ENCODE results near the gene NASP.

The NASP gene

DNA sequence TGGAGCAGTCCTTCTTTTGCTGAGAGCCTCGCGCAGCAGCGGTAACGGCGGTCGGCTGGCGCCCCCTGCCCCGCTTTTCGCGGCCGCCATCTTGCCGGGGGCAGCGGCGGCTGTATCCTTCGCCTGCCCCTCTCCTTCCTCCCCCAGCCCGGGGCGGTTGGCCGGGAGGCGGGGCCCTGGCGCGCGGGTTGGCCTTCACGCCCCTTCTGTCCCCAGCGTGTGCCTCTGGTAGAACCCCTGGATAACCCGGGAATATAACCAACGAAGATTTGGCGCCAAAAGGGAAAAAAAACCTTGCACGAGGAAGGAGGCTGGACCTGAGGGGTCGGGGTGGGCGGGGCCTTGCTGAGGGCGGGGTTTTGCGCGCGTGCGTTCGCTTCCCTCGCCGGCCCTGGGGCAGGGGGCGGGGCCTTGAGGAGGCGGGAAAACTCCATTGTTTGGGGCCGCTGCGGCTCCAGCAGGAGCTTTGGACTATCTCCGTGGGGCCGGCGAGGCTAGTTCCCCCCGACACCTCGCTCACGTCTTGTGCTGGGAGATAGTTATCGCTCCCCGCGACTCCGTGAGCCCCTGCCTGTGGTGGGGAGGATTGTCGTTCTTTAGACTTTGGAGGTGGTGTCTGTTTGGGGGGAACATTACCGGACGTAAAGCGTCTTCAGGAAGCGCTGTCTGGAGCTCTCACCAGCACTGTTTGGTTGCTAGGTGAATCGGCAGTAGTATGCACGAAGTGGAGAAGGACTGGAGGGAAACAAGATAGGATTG lies 689 bp downstream of the NASP start:
- H3K9me2 ChIP-seq (replicated peaks; ENCODE audit: low read depth, low read length), result no peaks in the 10 kb centered on the region
- peaks cover 34% of the 10 kb centered on the region for H3K4me1 ChIP-seq (ENCODE audit: insufficient read depth, low read length, poor library complexity, severe bottlenecking)
- peak overlapping the region; percentile 100 for H2AFZ ChIP-seq (ENCODE audit: low read length)
- H3K27me3 ChIP-seq (ENCODE audit: insufficient read depth, low read length, poor library complexity, severe bottlenecking), result no peaks in the 10 kb centered on the region
- H3K36me3 ChIP-seq (ENCODE audit: insufficient read depth, low read length), result 0 out of 2 replicates have a peak, but pooled peaks cover 8% of the 10 kb centered on the region
- TF ChIP-seq, protein P1, sequence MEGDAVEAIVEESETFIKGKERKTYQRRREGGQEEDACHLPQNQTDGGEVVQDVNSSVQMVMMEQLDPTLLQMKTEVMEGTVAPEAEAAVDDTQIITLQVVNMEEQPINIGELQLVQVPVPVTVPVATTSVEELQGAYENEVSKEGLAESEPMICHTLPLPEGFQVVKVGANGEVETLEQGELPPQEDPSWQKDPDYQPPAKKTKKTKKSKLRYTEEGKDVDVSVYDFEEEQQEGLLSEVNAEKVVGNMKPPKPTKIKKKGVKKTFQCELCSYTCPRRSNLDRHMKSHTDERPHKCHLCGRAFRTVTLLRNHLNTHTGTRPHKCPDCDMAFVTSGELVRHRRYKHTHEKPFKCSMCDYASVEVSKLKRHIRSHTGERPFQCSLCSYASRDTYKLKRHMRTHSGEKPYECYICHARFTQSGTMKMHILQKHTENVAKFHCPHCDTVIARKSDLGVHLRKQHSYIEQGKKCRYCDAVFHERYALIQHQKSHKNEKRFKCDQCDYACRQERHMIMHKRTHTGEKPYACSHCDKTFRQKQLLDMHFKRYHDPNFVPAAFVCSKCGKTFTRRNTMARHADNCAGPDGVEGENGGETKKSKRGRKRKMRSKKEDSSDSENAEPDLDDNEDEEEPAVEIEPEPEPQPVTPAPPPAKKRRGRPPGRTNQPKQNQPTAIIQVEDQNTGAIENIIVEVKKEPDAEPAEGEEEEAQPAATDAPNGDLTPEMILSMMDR (conservative IDR thresholded peaks at IDR 0.05; ENCODE audit: low read length), result no peak
- TF ChIP-seq EZH2phosphoT487 (IDR thresholded peaks at IDR 0.05; ENCODE audit: borderline replicate concordance), result no peak
- peak overlapping the region; percentile 98 for H3K9ac ChIP-seq (ENCODE audit: low read depth, low read length, poor library complexity, severe bottlenecking)
- H4K20me1 ChIP-seq (ENCODE audit: insufficient read depth, low read length, poor library complexity, severe bottlenecking), result peaks cover 54% of the 10 kb centered on the region
- H3K4me2 ChIP-seq (ENCODE audit: low read depth, low read length, poor library complexity, severe bottlenecking), result peak overlapping the region; percentile 92
- no peaks in the 10 kb centered on the region for H3K9me3 ChIP-seq (ENCODE audit: insufficient read depth, low read depth, low read length)
- peak overlapping the region; percentile 96 for H3K4me3 ChIP-seq (ENCODE audit: low read length, poor library complexity, severe bottlenecking)
- peaks cover 57% of the 10 kb centered on the region for H3K79me2 ChIP-seq (ENCODE audit: insufficient read depth, low read length)
- 0 out of 2 replicates have a peak, but pooled peaks cover 2% of the 10 kb centered on the region for H3F3A ChIP-seq (ENCODE audit: low read depth)

DNA sequence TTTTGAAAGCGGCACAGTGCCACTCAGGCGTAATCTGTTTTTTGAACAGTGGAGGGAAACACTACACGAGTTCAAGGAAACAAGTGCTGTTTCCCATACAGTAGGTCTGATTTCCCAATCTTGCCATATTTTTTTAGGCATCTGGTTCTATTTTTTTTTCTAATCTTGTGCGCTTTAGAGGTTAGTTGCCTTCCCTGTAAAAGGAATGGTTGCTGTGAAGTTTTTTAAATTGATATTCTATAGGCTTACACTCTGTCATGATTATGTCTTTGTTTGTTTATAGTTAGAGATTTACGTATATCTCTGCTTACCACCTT lies 1.2 kb downstream of the NASP start:
- Histone ChIP-seq H3K9me3 (ENCODE audit: insufficient read depth, low read depth, low read length) (no peaks in the 10 kb centered on the region), H3K4me2 (ENCODE audit: low read depth, low read length, poor library complexity, severe bottlenecking) (peak overlapping the region; percentile 92), H2AFZ (ENCODE audit: low read length) (no peak overlapping the region), H4K20me1 (ENCODE audit: insufficient read depth, low read length, poor library complexity, severe bottlenecking) (peaks cover 59% of the 10 kb centered on the region), H3K9me2 (replicated peaks; ENCODE audit: low read depth, low read length) (no peaks in the 10 kb centered on the region), H3K4me3 (ENCODE audit: low read length, poor library complexity, severe bottlenecking) (peak overlapping the region; percentile 96), H3K36me3 (ENCODE audit: insufficient read depth, low read length) (0 out of 2 replicates have a peak, but pooled peaks cover 8% of the 10 kb centered on the region), H3K9ac (ENCODE audit: low read depth, low read length, poor library complexity, severe bottlenecking) (peak overlapping the region; percentile 98), H3K27me3 (ENCODE audit: insufficient read depth, low read length, poor library complexity, severe bottlenecking) (no peaks in the 10 kb centered on the region), H3K4me1 (ENCODE audit: insufficient read depth, low read length, poor library complexity, severe bottlenecking) (peaks cover 39% of the 10 kb centered on the region), H3F3A (ENCODE audit: low read depth) (0 out of 2 replicates have a peak, but pooled peaks cover 2% of the 10 kb centered on the region), H3K79me2 (ENCODE audit: insufficient read depth, low read length) (peaks cover 62% of the 10 kb centered on the region)
- TF ChIP-seq EZH2phosphoT487 (IDR thresholded peaks at IDR 0.05; ENCODE audit: borderline replicate concordance), result no peak
- TF ChIP-seq, protein P1 (conservative IDR thresholded peaks at IDR 0.05; ENCODE audit: low read length), result no peak

- no peaks in the 10 kb centered on the region for H3K9me3 ChIP-seq (ENCODE audit: insufficient read depth, low read depth, low read length)
- H3K27me3 ChIP-seq (ENCODE audit: insufficient read depth, low read length, poor library complexity, severe bottlenecking), result no peaks in the 10 kb centered on the region
- H3K4me1 ChIP-seq (ENCODE audit: insufficient read depth, low read length, poor library complexity, severe bottlenecking), result peaks cover 39% of the 10 kb centered on the region
- peak overlapping the region; percentile 98 for H3K9ac ChIP-seq (ENCODE audit: low read depth, low read length, poor library complexity, severe bottlenecking)
- H3K79me2 ChIP-seq (ENCODE audit: insufficient read depth, low read length), result peaks cover 67% of the 10 kb centered on the region
- no peak for TF ChIP-seq EZH2phosphoT487 (IDR thresholded peaks at IDR 0.05; ENCODE audit: borderline replicate concordance)
- TF ChIP-seq, protein P1 (conservative IDR thresholded peaks at IDR 0.05; ENCODE audit: low read length), result no peak
- H3K9me2 ChIP-seq (replicated peaks; ENCODE audit: low read depth, low read length), result no peaks in the 10 kb centered on the region
- peak overlapping the region; percentile 92 for H3K4me2 ChIP-seq (ENCODE audit: low read depth, low read length, poor library complexity, severe bottlenecking)
- no peak overlapping the region for H2AFZ ChIP-seq (ENCODE audit: low read length)
- H4K20me1 ChIP-seq (ENCODE audit: insufficient read depth, low read length, poor library complexity, severe bottlenecking), result peaks cover 65% of the 10 kb centered on the region
- H3F3A ChIP-seq (ENCODE audit: low read depth), result 0 out of 2 replicates have a peak, but pooled peaks cover 2% of the 10 kb centered on the region
- H3K4me3 ChIP-seq (ENCODE audit: low read length, poor library complexity, severe bottlenecking), result peak overlapping the region; percentile 96
- H3K36me3 ChIP-seq (ENCODE audit: insufficient read depth, low read length), result 0 out of 2 replicates have a peak, but pooled peaks cover 9% of the 10 kb centered on the region
These were observed 1.7 kb downstream of the NASP start for GRCh38 chr1:45585496-45586075.

Measured in Loucy (cell line).